NCI-H510A (cell line): ENCODE data around the gene FXN.
"Not testable (repeated sequence)": the region's sequence is repeated elsewhere in the genome, so short reads cannot be mapped to it uniquely, and the experiment has no call there.

Source experiments
- DNase-seq: peaks from one replicate; lab custom pipeline; 2025; lab: John Stamatoyannopoulos, UW

The FXN gene

GRCh38 chr9:69027355-69028097 lies 8.0 kb upstream of the FXN start:
- no peak for DNase-seq

DNA sequence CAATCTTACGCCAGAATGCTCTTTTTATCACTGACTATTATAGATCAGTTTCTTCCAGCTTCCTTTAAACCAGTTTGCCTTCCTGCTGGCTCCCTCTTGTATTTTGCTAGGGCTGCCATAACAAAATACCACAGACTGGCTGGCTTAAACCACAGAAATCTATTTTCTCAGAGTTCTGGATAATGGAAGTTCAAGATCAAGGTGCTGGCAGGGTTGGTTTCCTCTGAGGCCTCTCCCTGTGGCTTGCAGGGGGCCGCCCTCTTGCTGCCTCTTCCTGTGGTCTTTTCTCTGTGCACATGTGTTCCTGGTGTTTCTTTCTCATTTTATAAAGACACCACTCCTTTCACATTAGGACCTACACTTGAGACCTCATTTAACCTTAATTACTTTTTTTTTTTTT lies 6.8 kb upstream of the FXN start:
- DNase-seq: no peak

DNA sequence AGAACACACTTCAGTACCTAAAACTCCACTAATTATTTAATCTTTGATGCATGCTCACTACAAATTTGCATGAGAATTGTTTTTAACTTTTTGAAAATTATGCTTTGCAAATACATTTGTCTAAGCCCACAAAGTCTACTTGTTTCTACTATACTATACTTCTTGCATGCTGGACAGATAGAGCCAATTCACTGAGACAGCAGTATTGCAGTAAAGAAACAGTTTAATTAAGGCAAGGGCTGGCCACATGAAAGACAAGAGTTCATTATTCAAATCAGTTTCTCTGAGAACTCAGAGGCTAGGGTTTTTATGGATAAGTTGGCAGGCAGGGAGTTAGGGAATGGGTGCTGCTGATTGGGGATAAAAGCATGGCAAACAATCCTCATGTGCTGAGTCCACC lies 6.0 kb upstream of the FXN start:
- no peak for DNase-seq

DNA sequence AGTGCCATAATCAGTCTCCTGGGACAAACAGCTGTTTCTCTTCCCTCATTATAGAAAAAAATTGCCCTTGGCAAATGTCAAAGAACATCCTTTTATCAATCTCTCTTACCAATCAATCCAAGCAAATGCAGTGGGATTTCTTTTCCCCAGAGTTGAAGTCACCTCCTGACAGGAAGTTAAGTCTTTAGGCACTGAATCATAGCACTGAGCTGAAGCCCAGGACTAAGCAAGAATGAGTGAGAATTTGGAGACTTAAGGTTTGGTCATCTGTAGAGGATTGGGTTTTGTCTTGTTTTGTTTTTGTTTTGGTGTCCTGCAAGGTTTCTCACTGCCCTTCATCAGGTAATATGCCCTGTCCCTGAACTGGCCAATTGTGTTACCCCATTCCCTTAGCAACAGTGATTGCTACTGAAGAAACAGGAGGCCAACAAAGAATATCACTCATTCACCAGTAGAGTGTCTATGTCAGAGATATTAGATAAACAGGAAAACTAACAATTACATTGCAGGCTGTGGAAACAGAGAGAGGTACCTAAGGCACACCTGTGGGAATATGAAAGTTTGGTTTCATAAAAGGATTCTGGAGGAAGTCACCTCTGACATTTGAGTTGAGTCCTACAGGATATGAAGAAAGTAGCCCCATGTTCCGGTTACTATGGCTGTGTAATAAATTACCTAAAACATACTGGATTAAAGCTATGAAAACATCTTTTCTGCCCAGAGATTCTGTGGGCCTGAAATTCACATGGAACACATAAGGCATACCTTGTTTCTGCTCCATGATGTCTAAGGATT lies 4.5 kb upstream of the FXN start:
- no peak for DNase-seq

DNA sequence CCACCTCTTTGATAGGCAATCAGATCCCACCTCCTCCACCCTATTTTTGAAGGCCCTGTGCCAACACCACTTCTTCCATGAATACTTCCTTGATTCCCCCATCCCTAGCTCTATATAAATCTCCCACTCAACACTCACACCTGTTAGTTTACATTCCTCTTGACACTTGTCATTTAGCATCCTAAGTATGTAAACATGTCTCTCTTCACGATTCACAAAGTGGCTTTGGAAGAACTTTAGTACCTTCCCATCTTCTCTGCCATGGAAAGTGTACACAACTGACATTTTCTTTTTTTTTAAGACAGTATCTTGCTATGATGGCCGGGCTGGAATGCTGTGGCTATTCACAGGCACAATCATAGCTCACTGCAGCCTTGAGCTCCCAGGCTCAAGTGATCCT lies 1.5 kb upstream of the FXN start:
- DNase-seq: no peak

DNA sequence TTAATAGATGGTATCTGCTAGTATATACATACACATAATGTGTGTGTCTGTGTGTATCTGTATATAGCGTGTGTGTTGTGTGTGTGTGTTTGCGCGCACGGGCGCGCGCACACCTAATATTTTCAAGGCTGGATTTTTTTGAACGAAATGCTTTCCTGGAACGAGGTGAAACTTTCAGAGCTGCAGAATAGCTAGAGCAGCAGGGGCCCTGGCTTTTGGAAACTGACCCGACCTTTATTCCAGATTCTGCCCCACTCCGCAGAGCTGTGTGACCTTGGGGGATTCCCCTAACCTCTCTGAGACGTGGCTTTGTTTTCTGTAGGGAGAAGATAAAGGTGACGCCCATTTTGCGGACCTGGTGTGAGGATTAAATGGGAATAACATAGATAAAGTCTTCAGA lies 757 bp downstream of the FXN start:
- DNase-seq: no peak

GRCh38 chr9:69036799-69037198 lies 1.2 kb downstream of the FXN start:
- no peak for DNase-seq

DNA sequence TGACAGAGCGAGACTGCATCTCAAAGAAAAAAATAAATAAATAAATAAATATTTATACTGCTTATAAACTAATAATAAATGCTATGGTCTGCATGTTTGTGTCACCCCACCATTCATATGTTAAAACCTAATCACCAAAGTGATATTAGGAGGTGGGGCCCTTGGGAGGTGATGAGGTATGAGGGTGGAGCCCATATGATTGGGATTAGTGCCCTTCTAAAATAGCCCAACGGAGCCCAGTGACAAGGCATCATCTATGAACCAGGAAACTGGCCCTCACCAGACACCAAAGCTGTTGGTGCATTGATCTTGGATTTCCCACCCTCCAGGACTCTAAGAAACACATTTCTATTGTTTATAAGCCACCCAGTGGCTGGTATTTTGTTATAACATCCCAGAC lies 5.1 kb downstream of the FXN start:
- DNase-seq: no peak

DNA sequence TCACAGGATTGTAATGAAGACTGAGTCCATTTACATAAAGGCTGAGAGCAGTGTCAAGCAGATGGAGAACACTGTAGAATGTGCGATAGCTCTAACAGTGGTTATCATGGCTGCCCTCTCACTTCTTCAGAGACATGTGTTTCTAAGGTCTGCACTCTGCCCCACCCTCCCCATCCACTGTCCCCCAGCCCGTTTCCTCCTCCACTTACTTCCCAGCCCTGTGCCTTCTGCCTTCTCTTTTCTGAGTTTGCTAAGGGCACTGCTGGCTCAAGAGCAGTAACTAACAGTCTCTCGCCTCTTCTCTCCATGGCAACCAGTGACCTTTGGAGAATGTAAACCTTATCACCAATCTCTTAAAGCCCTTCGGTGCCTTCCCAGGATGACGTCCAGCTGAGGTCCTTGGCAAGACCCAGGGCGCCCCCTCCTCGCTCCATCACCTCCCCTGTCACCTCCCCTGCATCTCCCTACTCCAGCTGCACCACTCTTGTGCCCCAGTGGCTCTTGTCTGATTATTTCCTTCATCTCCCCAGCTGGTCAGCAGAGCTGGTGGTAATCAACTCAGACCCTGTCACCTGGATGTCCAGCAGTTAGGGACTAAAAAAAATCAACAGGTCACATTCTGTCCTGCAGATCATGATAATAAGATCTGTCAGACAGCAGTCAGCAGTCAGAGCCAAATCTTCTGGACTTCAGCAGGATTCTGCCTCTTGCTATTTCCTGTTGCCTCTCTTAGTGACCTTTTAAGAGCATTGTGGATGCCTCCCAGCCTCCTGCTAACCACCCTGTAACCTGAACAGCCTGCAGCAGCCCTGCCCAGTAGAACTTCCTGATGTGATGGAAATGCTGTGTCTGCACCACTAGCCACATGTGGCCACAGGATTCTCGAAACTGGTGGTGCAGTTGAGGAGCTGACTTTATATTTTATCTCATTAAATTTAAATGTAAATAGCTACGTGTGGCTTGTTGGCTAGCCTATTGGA lies 9.0 kb downstream of the FXN start:
- no peak for DNase-seq

- DNase-seq: no peak
Observed at GRCh38 chr9:69045821-69046220, 10.3 kb downstream of the FXN start.

DNA sequence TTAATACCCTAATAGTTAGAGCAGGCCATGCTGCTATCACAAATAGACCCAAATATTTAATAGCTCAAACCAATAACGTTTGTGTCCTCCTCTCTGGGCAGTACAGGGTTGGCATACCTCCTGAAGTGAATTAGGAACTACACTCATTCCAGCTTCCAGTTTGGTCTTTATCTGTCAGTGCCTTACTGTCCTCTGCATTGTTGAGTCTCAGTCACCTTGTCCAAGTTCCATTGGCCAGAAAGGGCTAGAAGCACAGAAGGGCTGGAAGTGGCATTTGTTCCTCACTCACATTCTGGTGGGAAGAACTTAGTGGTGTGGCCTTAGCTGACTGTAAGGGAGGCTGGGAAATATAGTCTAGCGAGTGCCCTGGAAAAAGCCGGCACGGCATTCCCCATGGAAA lies 11.2 kb downstream of the FXN start:
- no peak for DNase-seq

- no peak for DNase-seq
Observed at GRCh38 chr9:69047371-69047770, 11.8 kb downstream of the FXN start.

DNA sequence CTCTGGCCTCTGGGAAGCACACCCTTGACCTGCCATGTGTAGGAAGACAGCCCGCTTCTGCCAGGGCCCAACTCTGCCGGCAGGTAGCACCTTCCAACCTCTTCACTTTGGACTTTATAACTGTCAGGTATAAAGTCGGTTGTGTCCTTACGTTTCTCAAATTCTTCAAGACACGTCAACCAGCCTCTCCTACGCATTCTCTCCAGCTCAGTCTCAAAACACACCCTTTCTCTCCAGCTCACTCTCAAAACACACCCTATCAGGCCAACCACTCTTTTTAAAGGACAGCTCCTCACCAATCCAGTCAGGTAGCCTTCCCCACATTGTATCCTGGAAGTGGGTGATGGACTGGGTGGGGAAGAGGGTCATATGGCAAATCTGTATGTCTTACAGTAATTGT lies 13.5 kb downstream of the FXN start:
- no peak for DNase-seq

- DNase-seq: not testable (repeated sequence)
Observed at GRCh38 chr9:69050936-69051335, 15.4 kb downstream of the FXN start.

DNA sequence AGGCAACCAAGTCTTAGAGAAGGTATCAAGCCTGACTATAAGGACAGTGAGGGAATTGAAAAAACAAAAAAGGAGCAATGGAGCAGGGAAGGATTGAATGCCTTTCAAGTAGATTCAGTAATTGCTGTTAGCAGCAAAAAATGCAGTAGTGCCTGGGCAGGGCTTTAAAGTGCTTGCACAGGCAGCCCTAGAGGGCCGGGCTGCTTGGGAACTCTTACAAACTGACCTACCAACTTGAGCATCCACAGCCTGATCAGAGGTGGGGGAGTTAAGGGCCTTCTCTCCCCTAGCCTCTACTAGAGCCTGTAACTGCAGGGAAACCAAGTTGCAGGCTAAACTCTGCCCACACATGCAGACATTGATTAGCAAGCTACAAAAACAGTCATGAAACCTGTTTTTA lies 19.4 kb downstream of the FXN start:
- no peak for DNase-seq

DNA sequence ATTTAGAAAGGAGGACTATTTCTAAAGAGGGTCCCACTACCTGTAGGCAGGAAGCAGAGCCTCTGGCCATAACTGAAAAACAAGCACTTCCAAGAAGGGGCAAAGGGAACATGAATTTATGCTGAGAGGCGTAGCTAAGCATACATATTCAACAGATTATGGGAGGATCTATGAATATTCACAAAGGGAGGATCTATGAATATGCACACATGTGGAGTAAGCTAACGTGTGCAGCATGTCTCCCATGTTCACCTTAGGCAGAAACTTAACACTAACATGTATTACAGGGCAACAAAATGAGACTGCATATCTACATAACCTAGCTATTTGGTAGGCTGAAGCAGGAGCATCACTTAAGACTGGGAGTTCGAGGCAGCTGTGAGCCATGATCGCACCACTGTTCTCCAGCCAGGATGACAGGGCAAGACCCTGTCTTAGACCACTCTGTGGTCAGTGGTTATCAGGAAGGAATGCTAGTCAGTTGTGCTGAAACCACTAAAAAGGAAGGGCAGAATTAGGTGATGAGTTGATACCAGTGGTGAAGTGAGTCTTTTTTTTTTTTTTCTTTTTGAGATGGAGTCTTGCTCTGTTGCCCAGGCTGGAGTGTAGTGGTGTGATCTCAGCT lies 20.8 kb downstream of the FXN start:
- DNase-seq: no peak

DNA sequence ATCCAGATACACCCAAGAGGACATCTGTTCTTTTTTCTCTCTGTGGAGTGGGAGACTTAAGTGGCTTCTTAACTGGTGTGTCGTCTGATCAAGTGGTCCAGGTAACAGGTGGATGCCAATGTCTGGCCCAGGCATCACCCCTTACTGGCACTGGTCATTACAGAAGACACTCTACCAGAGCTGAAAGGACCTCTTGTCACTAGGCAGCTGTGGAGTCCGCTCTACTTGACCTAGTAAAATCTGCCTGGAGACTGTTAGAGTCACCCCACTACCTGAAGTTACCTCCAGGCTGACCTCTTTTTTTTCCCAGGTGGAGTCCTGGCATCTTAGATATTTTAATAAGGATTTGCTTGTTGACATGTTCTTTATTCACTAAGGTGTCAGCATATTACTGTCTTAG lies 22.5 kb downstream of the FXN start:
- no peak for DNase-seq

GRCh38 chr9:69060766-69061165 lies 25.2 kb downstream of the FXN start:
- no peak for DNase-seq

DNA sequence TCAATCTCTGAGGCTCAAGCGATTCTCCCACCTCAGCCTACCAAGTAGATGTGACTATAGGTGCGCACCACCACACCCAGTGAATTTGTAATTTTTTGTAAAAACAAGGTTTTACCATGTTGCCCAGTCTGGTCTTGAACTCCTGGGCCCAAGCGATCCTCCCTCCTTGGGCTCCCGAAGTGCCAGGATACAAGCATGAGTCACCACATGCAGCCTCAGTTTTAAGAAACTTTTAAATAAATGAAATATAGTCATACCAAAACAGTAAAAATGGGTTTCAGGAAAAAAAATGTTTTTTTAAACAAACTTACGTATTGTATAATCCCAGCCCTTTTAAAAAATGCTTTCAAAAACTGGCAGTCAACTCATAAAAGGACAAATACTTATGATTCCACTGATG lies 26.6 kb downstream of the FXN start:
- no peak for DNase-seq

DNA sequence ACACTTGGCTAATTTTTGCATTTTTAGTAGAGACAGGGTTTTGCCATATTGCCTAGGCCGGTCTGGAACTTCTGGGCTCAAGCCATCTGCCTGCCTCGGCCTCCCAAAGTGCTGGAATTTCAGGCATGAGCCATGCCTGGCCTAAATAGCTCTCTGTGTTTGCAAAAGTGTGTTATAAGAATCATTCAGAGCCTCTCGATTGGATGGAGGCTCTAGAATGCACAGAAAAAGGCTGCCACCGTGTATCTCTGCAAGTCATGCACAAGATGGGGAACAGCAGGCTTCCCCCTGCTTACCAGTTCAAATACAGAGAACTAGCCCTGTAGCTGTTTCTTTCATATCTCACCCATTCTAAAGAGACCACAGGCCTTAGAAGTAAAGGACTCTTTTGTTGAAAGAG lies 28.3 kb downstream of the FXN start:
- no peak for DNase-seq

DNA sequence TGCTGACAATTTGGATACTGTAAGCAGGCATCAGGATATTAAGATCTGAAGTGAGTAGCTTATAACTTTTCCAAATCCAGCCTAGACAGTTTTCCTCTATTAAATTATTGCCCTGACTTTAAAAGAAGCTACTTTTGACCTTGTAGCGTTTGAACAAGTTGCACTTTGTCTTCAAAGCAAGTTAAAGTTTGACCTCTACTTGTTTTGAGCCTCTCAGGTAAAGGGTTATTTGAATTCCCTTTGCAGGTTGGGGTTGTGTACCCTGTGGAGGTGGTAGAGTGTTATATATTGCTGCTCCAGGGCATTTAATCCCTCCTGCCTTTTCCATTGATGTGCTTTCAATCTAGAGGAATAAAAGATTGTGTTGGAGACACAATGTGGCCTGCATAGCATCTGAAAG lies 30.1 kb downstream of the FXN start:
- no peak for DNase-seq

DNA sequence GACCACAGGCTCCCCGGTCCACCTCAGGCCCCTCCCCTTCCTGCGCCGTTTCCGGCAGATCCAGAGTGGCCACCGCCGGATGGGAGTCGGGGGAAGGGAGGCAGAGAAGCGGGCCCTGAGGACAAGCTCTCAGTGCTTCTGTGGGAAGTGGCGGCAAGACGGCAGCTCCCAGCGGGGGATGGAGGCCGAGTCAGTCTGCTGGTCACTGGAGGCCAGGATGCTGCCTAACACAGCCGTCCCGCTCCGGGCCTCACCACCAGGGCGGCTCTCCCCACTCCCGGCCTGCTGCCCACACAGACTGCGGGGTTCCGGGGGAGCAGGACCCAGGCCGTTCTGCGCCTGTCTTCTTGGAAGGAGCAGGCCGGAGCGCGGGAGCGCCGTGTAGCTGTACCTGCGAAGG lies 31.4 kb downstream of the FXN start:
- no peak for DNase-seq
